ENCODE data around the gene GSTM5. TPM values are rescaled to one million over a fixed set of nuclear protein-coding genes. Genes with fewer than 3 reads are reported as not detected.

The GSTM5 gene
- total RNA-seq, 1 experiment from 2014 or later: not detected

GRCh38 chr1:109725510-109725909, 13.5 kb downstream of the GSTM5 start:
- no peak overlapping the region for H3K9ac ChIP-seq (ENCODE audit: extremely low read depth, insufficient read length, low read length)
- H2BK120ac ChIP-seq (ENCODE audit: low read depth, low read length, poor library complexity, severe bottlenecking): no peak overlapping the region
- DNase-seq: no peak
- H3K23ac ChIP-seq (ENCODE audit: insufficient read length, low read depth, low read length): no peak overlapping the region
- H2BK5ac ChIP-seq (ENCODE audit: insufficient read length, low read length): no peak overlapping the region
- WGBS (ENCODE audit: extremely low coverage, insufficient read length, low lambda C conversion rate): no CpG with 5 or more reads among the region's 4 CpGs
- H3K18ac ChIP-seq (ENCODE audit: insufficient read length, low read depth, low read length): no peak overlapping the region
- H2AFZ ChIP-seq (ENCODE audit: low read length): no peak overlapping the region
- no peak overlapping the region for H3K4me2 ChIP-seq (ENCODE audit: insufficient read depth, insufficient read length, low read length)
- no peak overlapping the region for H4K8ac ChIP-seq (replicated peaks; ENCODE audit: insufficient read length, low read depth, low read length)
- no peaks in the 10 kb centered on the region for H3K27me3 ChIP-seq (ENCODE audit: insufficient read depth, low read length)
- no peak overlapping the region for H3K4me3 Mint-ChIP-seq
- H3K4ac ChIP-seq (ENCODE audit: low read depth, low read length): no peak overlapping the region
- H4K5ac ChIP-seq (ENCODE audit: insufficient read length, low read depth, low read length): no peak overlapping the region
- H3K23me2 ChIP-seq (ENCODE audit: insufficient read length, low read depth, low read length, poor library complexity, severe bottlenecking): no peaks in the 10 kb centered on the region
- H3K27ac Mint-ChIP-seq: no peak overlapping the region
- H3K4me1 ChIP-seq (ENCODE audit: insufficient read depth, low read length): no peaks in the 10 kb centered on the region
- H3K27ac ChIP-seq (ENCODE audit: insufficient read length, low read depth, low read length): no peak overlapping the region
- no peaks in the 10 kb centered on the region for H3K79me1 ChIP-seq (ENCODE audit: insufficient read depth, low read depth, low read length, poor library complexity, severe bottlenecking)
- no peak overlapping the region for H2BK15ac ChIP-seq (ENCODE audit: low read depth, low read length)
- no peaks in the 10 kb centered on the region for H3K79me2 ChIP-seq (ENCODE audit: insufficient read depth, low read length)
- no peak overlapping the region for H2AK5ac ChIP-seq (ENCODE audit: insufficient read length, low read length)
- no peak overlapping the region for H3K56ac ChIP-seq (ENCODE audit: insufficient read length, low read depth, low read length)
- H3K36me3 Mint-ChIP-seq (ENCODE audit: insufficient read depth in 1 of 3, low read depth in 3 of 3): peaks cover 0 to 5% (median 4%) of the 10 kb centered on the region in 3 experiments; a peak in 4 of 7 replicates
- no peak overlapping the region for H4K91ac ChIP-seq (ENCODE audit: insufficient read length, low read depth, low read length)
- H3K9me3 ChIP-seq (ENCODE audit: control insufficient read depth, low read depth, low read length): peaks cover 11% of the 10 kb centered on the region
- TF ChIP-seq CTCF (conservative IDR thresholded peaks at IDR 0.05): no peak
- no peak overlapping the region for H2BK20ac ChIP-seq (ENCODE audit: low read depth, low read length, poor library complexity, severe bottlenecking)
- H3K14ac ChIP-seq (ENCODE audit: insufficient read depth, low read length): no peak overlapping the region
- H2BK12ac ChIP-seq (ENCODE audit: insufficient read length, low read depth, low read length): no peak overlapping the region
- H3T11ph ChIP-seq (ENCODE audit: low read length): no peak overlapping the region
- H4K20me1 ChIP-seq (ENCODE audit: control insufficient read depth, insufficient read depth, insufficient read length): no peaks in the 10 kb centered on the region
- peaks cover 13% of the 10 kb centered on the region for H3K27me3 Mint-ChIP-seq (ENCODE audit: low read depth)
- H3K9me3 Mint-ChIP-seq: peaks cover 10 to 17% of the 10 kb centered on the region in 2 experiments
- peaks cover 9 to 17% of the 10 kb centered on the region in 2 experiments; a peak in 3 of 4 replicates for H3K4me1 Mint-ChIP-seq

Measured in H9 (cell line).